Neural cell (in vitro differentiated cells): ENCODE measurements around the gene KRT82. TPM values are rescaled to one million over a fixed set of nuclear protein-coding genes. Genes with fewer than 3 reads are reported as not detected.

Source experiments
- H2AFZ ChIP-seq: fragments of 200-600, 300-800 bp; sonication (generic), shearing (Covaris generic); 2 replicates; pipeline ENCODE4 v1.6.0; 2014; ENCODE audit warnings: low read depth, mild to moderate bottlenecking, antibody characterized with exemption, low read length, moderate library complexity
- H3F3A ChIP-seq: fragments of 200-600 bp; shearing (Covaris generic); 2 replicates; pipeline ENCODE4 v1.6.1; 2016; ENCODE audit warnings: mild to moderate bottlenecking, moderate library complexity, mixed read lengths, antibody characterized with exemption, low read length; ENCODE audit not compliant: insufficient read depth, poor library complexity, severe bottlenecking
- H3K27ac ChIP-seq: fragments of 200-600, 300-800 bp; sonication (generic), shearing (Covaris generic); 2 replicates; pipeline ENCODE4 v1.5.1; 2014; ENCODE audit warnings: mild to moderate bottlenecking, low read length, moderate library complexity
- H3K27me3 ChIP-seq: fragments of 300-800, 200-600 bp; sonication (generic), shearing (Covaris generic); 2 replicates; pipeline ENCODE4 v1.6.0; 2014; ENCODE audit warnings: mild to moderate bottlenecking, low read depth, low read length, moderate library complexity; ENCODE audit not compliant: insufficient read depth
- H3K36me3 ChIP-seq: fragments of 300-800, 200-600 bp; sonication (generic), shearing (Covaris generic); 2 replicates; pipeline ENCODE4 v1.5.1; 2014; ENCODE audit warnings: mild to moderate bottlenecking, antibody characterized with exemption, low read length, moderate library complexity; ENCODE audit not compliant: insufficient read depth
- H3K4me2 ChIP-seq: fragments of 300-800, 200-600 bp; sonication (generic), shearing (Covaris generic); 2 replicates; pipeline ENCODE4 v1.6.0; 2014; ENCODE audit warnings: mild to moderate bottlenecking, low read length
- H3K4me3 ChIP-seq: fragments of 300-800, 200-600 bp; sonication (generic), shearing (Covaris generic); 2 replicates; pipeline ENCODE4 v1.5.1; 2014; ENCODE audit warnings: mild to moderate bottlenecking, low read length, moderate library complexity
- H3K79me2 ChIP-seq: fragments of 200-600 bp; shearing (Covaris generic); replicated peaks from 2 replicates; pipeline ENCODE4 v1.6.0; 2014; ENCODE audit warnings: mild to moderate bottlenecking, low read length, moderate library complexity; ENCODE audit not compliant: insufficient read depth
- H3K9ac ChIP-seq: fragments of 300-800, 200-600 bp; sonication (generic), shearing (Covaris generic); 2 replicates; pipeline ENCODE4 v1.6.1; 2016; ENCODE audit warnings: mild to moderate bottlenecking, low read length, mixed read lengths
- H3K9me2 ChIP-seq: fragments of 200-600 bp; shearing (Covaris generic); 2 replicates; pipeline ENCODE4 v1.6.1; 2016; ENCODE audit warnings: mild to moderate bottlenecking, low read length, mixed read lengths; ENCODE audit not compliant: insufficient read depth
- H3K9me3 ChIP-seq: fragments of 200-600, 300-800 bp; sonication (generic), shearing (Covaris generic); 2 replicates; pipeline ENCODE4 v1.6.1; 2016; ENCODE audit warnings: mild to moderate bottlenecking, mixed run types, low read length, moderate library complexity, mixed read lengths
- H4K20me1 ChIP-seq: fragments of 200-600 bp; shearing (Covaris generic); 2 replicates; pipeline ENCODE4 v1.6.1; 2016; ENCODE audit warnings: mild to moderate bottlenecking, mixed run types; ENCODE audit not compliant: insufficient read depth
- CTCF ChIP-seq: fragments of 450-650 bp; IDR thresholded peaks from 2 replicates; pipeline ENCODE4 v1.5.1; 2014; ENCODE audit warnings: antibody characterized with exemption, mild to moderate bottlenecking, moderate library complexity; ENCODE audit not compliant: poor library complexity, severe bottlenecking
- EP300 ChIP-seq: fragments of 450-650 bp; conservative IDR thresholded peaks from 2 replicates; pipeline ENCODE4 v1.6.1; 2014; ENCODE audit warnings: antibody characterized with exemption, mild to moderate bottlenecking, moderate library complexity; ENCODE audit not compliant: poor library complexity, severe bottlenecking
- EZH2 ChIP-seq: fragments of 200-600, 300-800 bp; shearing (Covaris generic), sonication (generic); IDR thresholded peaks from 2 replicates; pipeline ENCODE4 v1.6.1; 2014; ENCODE audit warnings: antibody characterized with exemption, low read length, borderline replicate concordance, mild to moderate bottlenecking; ENCODE audit not compliant: insufficient read depth, poor library complexity, severe bottlenecking
- MXI1 ChIP-seq: fragments of 450-650 bp; conservative IDR thresholded peaks from 2 replicates; pipeline ENCODE4 v1.6.1; 2014; ENCODE audit warnings: antibody characterized with exemption, mild to moderate bottlenecking; ENCODE audit not compliant: poor library complexity, severe bottlenecking
- POLR2AphosphoS5 ChIP-seq: IDR thresholded peaks from 2 replicates; pipeline ENCODE4 v1.6.1; 2012
- RAD21 ChIP-seq: fragments of 450-650 bp; conservative IDR thresholded peaks from 2 replicates; pipeline ENCODE4 v1.6.1; 2014; ENCODE audit warnings: antibody characterized with exemption, mild to moderate bottlenecking, moderate library complexity
- REST ChIP-seq: IDR thresholded peaks from 2 replicates; pipeline ENCODE4 v1.6.1; 2012; ENCODE audit warnings: borderline replicate concordance
- SMC3 ChIP-seq: fragments of 450-650 bp; conservative IDR thresholded peaks from 2 replicates; pipeline ENCODE4 v1.6.1; 2014; ENCODE audit warnings: antibody characterized with exemption, mild to moderate bottlenecking, moderate library complexity; ENCODE audit not compliant: poor library complexity
- TAF1 ChIP-seq: IDR thresholded peaks from 2 replicates; pipeline ENCODE4 v1.6.1; 2012; ENCODE audit warnings: low read depth
- polyA plus RNA-seq: library from polyadenylated mRNA; depleted of rRNA; stranded (reverse); fragments of >200 nt; gene quantifications from 2 replicates; pipeline ENCODE4 v1.2.3, GENCODE V29; 2014

KRT82 gene
- polyA plus RNA-seq, 1 donor from 2014 or later, result not detected

- no peaks in the 10 kb centered on the region for H3F3A ChIP-seq
- no peak overlapping the region for H3K4me2 ChIP-seq
- no peaks in the 10 kb centered on the region for H3K9me3 ChIP-seq
- no peak overlapping the region for H3K9ac ChIP-seq
- H2AFZ ChIP-seq, result no peak overlapping the region
- H3K4me3 ChIP-seq, result no peak overlapping the region
- no peak for TF ChIP-seq TAF1
- no peak for TF ChIP-seq EP300
- no peak for TF ChIP-seq SMC3
- TF ChIP-seq REST, result no peak
- TF ChIP-seq EZH2, result no peak
- no peak for TF ChIP-seq RAD21
- TF ChIP-seq MXI1, result no peak
- TF ChIP-seq CTCF, result no peak
- no peaks in the 10 kb centered on the region for H3K36me3 ChIP-seq
- no peak overlapping the region for H3K27ac ChIP-seq
- no peaks in the 10 kb centered on the region for H3K79me2 ChIP-seq
- no peaks in the 10 kb centered on the region for H3K9me2 ChIP-seq
- no peaks in the 10 kb centered on the region for H3K27me3 ChIP-seq
- H4K20me1 ChIP-seq, result no peaks in the 10 kb centered on the region
These were observed 6.4 kb downstream of the KRT82 start for GRCh38 chr12:52399756-52400155.

GRCh38 chr12:52398176-52398575 is 8.0 kb downstream of the KRT82 start:
- Histone ChIP-seq H3F3A (no peaks in the 10 kb centered on the region), H4K20me1 (no peaks in the 10 kb centered on the region), H2AFZ (no peak overlapping the region), H3K36me3 (no peaks in the 10 kb centered on the region), H3K9me2 (no peaks in the 10 kb centered on the region), H3K79me2 (no peaks in the 10 kb centered on the region), H3K9ac (no peak overlapping the region), H3K9me3 (no peaks in the 10 kb centered on the region), H3K4me3 (no peak overlapping the region), H3K27me3 (no peaks in the 10 kb centered on the region), H3K27ac (no peak overlapping the region), H3K4me2 (no peak overlapping the region)
- TF ChIP-seq SMC3, result no peak
- TF ChIP-seq REST, result no peak
- TF ChIP-seq EP300, result no peak
- no peak for TF ChIP-seq MXI1
- no peak for TF ChIP-seq TAF1
- no peak for TF ChIP-seq EZH2
- no peak for TF ChIP-seq CTCF
- no peak for TF ChIP-seq POLR2AphosphoS5
- no peak for TF ChIP-seq RAD21
